Dendritic cell treated with granulocyte-macrophage colony-stimulating factor and Interleukin-4, amounts not matched to agents 40 ng/mL and 50 ng/mL, for 4 days (primary cell): ENCODE results near the gene CERS1.

Source experiments
- H3K27ac Mint-ChIP-seq: one replicate; pipeline ENCODE4 v1.8.0; 2022; ENCODE audit warnings: mild to moderate bottlenecking, mixed read lengths
- H3K27me3 Mint-ChIP-seq: one replicate; pipeline ENCODE4 v1.8.0; 2022; ENCODE audit warnings: mild to moderate bottlenecking, mixed read lengths
- H3K36me3 Mint-ChIP-seq: one replicate; pipeline ENCODE4 v1.8.0; 2022; ENCODE audit warnings: low read depth, mixed read lengths
- H3K4me1 Mint-ChIP-seq: one replicate; pipeline ENCODE4 v1.8.0; 2022; ENCODE audit warnings: low read depth, mixed read lengths
- H3K4me3 Mint-ChIP-seq: one replicate; pipeline ENCODE4 v1.8.0; 2022; ENCODE audit warnings: mild to moderate bottlenecking, moderate library complexity, mixed read lengths
- H3K9me3 Mint-ChIP-seq: one replicate; pipeline ENCODE4 v1.8.0; 2022; ENCODE audit warnings: mixed read lengths
- intact Hi-C: fragments of 100-400 bp; cut with micrococcal nuclease; formaldehyde crosslinking; loops from one replicate; pipeline ENCODE4 v1.15.0; 2022

The CERS1 gene

GRCh38 chr19:18855647-18856384 is 40.1 kb downstream of the CERS1 start:
- Mint-ChIP-seq H3K27me3 (no peaks in the 10 kb centered on the region), H3K4me3 (no peak overlapping the region), H3K27ac (no peak overlapping the region), H3K9me3 (no peaks in the 10 kb centered on the region), H3K36me3 (peaks cover 100% of the 10 kb centered on the region), H3K4me1 (peaks cover 20% of the 10 kb centered on the region)
- intact Hi-C loops, result no loop called here

GRCh38 chr19:18854982-18855381 is 41.0 kb downstream of the CERS1 start:
- peaks cover 20% of the 10 kb centered on the region for H3K4me1 Mint-ChIP-seq
- intact Hi-C loops, result no loop called here
- H3K4me3 Mint-ChIP-seq, result no peak overlapping the region
- no peak overlapping the region for H3K27ac Mint-ChIP-seq
- H3K27me3 Mint-ChIP-seq, result no peaks in the 10 kb centered on the region
- peaks cover 100% of the 10 kb centered on the region for H3K36me3 Mint-ChIP-seq
- no peaks in the 10 kb centered on the region for H3K9me3 Mint-ChIP-seq

GRCh38 chr19:18853755-18854427 is 42.1 kb downstream of the CERS1 start:
- H3K4me3 Mint-ChIP-seq, result no peak overlapping the region
- intact Hi-C loops, result no loop called here
- peaks cover 100% of the 10 kb centered on the region for H3K36me3 Mint-ChIP-seq
- no peaks in the 10 kb centered on the region for H3K27me3 Mint-ChIP-seq
- H3K9me3 Mint-ChIP-seq, result no peaks in the 10 kb centered on the region
- no peak overlapping the region for H3K27ac Mint-ChIP-seq
- peaks cover 31% of the 10 kb centered on the region for H3K4me1 Mint-ChIP-seq

GRCh38 chr19:18852648-18853047 is 43.3 kb downstream of the CERS1 start:
- H3K27ac Mint-ChIP-seq, result peak overlapping the region; percentile 21

GRCh38 chr19:18851673-18852325 is 44.2 kb downstream of the CERS1 start:
- Mint-ChIP-seq H3K4me1 (peaks cover 44% of the 10 kb centered on the region), H3K9me3 (no peaks in the 10 kb centered on the region), H3K4me3 (no peak overlapping the region), H3K27ac (no peak overlapping the region), H3K36me3 (peaks cover 98% of the 10 kb centered on the region), H3K27me3 (no peaks in the 10 kb centered on the region)
- intact Hi-C loops, result no loop called here

More at GRCh38 chr19:18852648-18853047, 43.3 kb downstream of the CERS1 start:
- H3K27me3 Mint-ChIP-seq, result no peaks in the 10 kb centered on the region
- no peaks in the 10 kb centered on the region for H3K9me3 Mint-ChIP-seq
- intact Hi-C loops, result no loop called here
- H3K4me1 Mint-ChIP-seq, result peaks cover 39% of the 10 kb centered on the region
- no peak overlapping the region for H3K4me3 Mint-ChIP-seq
- peaks cover 98% of the 10 kb centered on the region for H3K36me3 Mint-ChIP-seq

GRCh38 chr19:18850471-18851375 is 45.2 kb downstream of the CERS1 start:
- peak overlapping the region; percentile 90 for H3K27ac Mint-ChIP-seq
- no peak overlapping the region for H3K4me3 Mint-ChIP-seq
- no peaks in the 10 kb centered on the region for H3K9me3 Mint-ChIP-seq
- H3K4me1 Mint-ChIP-seq, result peaks cover 55% of the 10 kb centered on the region
- no peaks in the 10 kb centered on the region for H3K27me3 Mint-ChIP-seq
- peaks cover 97% of the 10 kb centered on the region for H3K36me3 Mint-ChIP-seq
- intact Hi-C loops, result no loop called here

- Mint-ChIP-seq H3K36me3 (peaks cover 97% of the 10 kb centered on the region), H3K4me3 (peak overlapping the region; percentile 11), H3K9me3 (no peaks in the 10 kb centered on the region), H3K4me1 (peaks cover 63% of the 10 kb centered on the region), H3K27ac (peak overlapping the region; percentile 90), H3K27me3 (no peaks in the 10 kb centered on the region)
- intact Hi-C loops, result loop anchor here (2.0 to 5.0 kb wide), 3 partner anchors 17 to 398 kb away; partner anchors contain the start of gene REX1BD
Measured at GRCh38 chr19:18849838-18850400, 46.0 kb downstream of the CERS1 start.

GRCh38 chr19:18848878-18849661 is 46.9 kb downstream of the CERS1 start:
- Mint-ChIP-seq H3K36me3 (peaks cover 92% of the 10 kb centered on the region), H3K9me3 (no peaks in the 10 kb centered on the region), H3K4me1 (peaks cover 71% of the 10 kb centered on the region), H3K27me3 (no peaks in the 10 kb centered on the region), H3K27ac (peak overlapping the region; percentile 90), H3K4me3 (peak overlapping the region; percentile 59)
- intact Hi-C loops, result loop anchor here (2.0 to 5.0 kb wide), 3 partner anchors 16 to 397 kb away; partner anchors contain the start of gene REX1BD

- intact Hi-C loops, result loop anchor here (2.0 to 5.0 kb wide), 3 partner anchors 15 to 396 kb away; partner anchors contain the start of gene REX1BD
- Mint-ChIP-seq H3K9me3 (no peaks in the 10 kb centered on the region), H3K27ac (peak overlapping the region; percentile 90), H3K36me3 (peaks cover 87% of the 10 kb centered on the region), H3K27me3 (no peaks in the 10 kb centered on the region), H3K4me1 (peaks cover 83% of the 10 kb centered on the region), H3K4me3 (peak overlapping the region; percentile 59)
Measured at GRCh38 chr19:18847549-18848463, 48.2 kb downstream of the CERS1 start.

- Mint-ChIP-seq H3K4me3 (no peak overlapping the region), H3K4me1 (peaks cover 88% of the 10 kb centered on the region), H3K9me3 (no peaks in the 10 kb centered on the region)
Measured at GRCh38 chr19:18846862-18847548, 49.0 kb downstream of the CERS1 start.

GRCh38 chr19:18845961-18846360 is 50.0 kb downstream of the CERS1 start:
- H3K36me3 Mint-ChIP-seq, result peaks cover 74% of the 10 kb centered on the region

More at GRCh38 chr19:18846862-18847548, 49.0 kb downstream of the CERS1 start:
- Mint-ChIP-seq H3K27ac (peak overlapping the region; percentile 90), H3K36me3 (peaks cover 79% of the 10 kb centered on the region), H3K27me3 (no peaks in the 10 kb centered on the region)
- intact Hi-C loops, result loop anchor here (5.0 kb wide), 2 partner anchors 260 to 395 kb away; partner anchors contain the start of gene REX1BD

More at GRCh38 chr19:18845961-18846360, 50.0 kb downstream of the CERS1 start:
- H3K9me3 Mint-ChIP-seq, result no peaks in the 10 kb centered on the region
- peak overlapping the region; percentile 31 for H3K27ac Mint-ChIP-seq
- intact Hi-C loops, result loop anchor here (5.0 kb wide), 2 partner anchors 259 to 394 kb away; partner anchors contain the start of gene REX1BD
- no peaks in the 10 kb centered on the region for H3K27me3 Mint-ChIP-seq
- H3K4me3 Mint-ChIP-seq, result no peak overlapping the region
- peaks cover 95% of the 10 kb centered on the region for H3K4me1 Mint-ChIP-seq
